Measurements from ENCODE around the gene LCLAT1.
"Not testable (repeated sequence)": the region's sequence is repeated elsewhere in the genome, so short reads cannot be mapped to it uniquely, and the experiment has no call there.

The LCLAT1 gene

DNA sequence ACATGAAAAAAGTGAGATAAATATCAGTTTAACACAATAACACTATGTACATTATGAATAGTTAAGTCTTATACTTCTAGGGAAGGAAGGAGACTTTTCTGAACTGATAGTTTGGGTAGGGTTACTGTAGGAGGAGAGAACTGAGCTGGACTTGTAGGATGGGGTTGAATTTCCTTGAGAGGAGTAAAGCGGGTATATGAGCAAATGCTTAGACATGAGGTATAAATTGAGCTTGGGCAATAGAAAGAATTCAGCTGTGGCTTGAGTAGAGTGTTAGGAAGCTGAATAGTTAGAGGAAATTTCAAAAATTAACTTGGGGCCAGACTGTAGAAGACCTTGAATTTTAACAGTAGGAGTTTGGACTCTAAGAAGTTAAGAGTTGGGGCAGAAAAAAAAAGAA, 45.1 kb downstream of the LCLAT1 start:
- Histone ChIP-seq H3K36me3 (ENCODE audit: control insufficient read depth, insufficient read depth, low read length) (no peaks in the 10 kb centered on the region), H3K27ac (ENCODE audit: low read depth, low read length, severe bottlenecking) (no peak overlapping the region), H3K4me3 (ENCODE audit: extremely low read depth, insufficient read depth, low read length, poor library complexity, severe bottlenecking) (no peak overlapping the region), H3K9me3 (ENCODE audit: control insufficient read depth, low read length) (no peaks in the 10 kb centered on the region), H3K4me1 (ENCODE audit: control insufficient read depth, insufficient read depth, low read length, poor library complexity, severe bottlenecking) (no peaks in the 10 kb centered on the region)
- WGBS, 2 experiments (ENCODE audit: insufficient coverage in 2 of 2) = 89 to 93% methylated on average over 1 of the region's 1 CpG

DNA sequence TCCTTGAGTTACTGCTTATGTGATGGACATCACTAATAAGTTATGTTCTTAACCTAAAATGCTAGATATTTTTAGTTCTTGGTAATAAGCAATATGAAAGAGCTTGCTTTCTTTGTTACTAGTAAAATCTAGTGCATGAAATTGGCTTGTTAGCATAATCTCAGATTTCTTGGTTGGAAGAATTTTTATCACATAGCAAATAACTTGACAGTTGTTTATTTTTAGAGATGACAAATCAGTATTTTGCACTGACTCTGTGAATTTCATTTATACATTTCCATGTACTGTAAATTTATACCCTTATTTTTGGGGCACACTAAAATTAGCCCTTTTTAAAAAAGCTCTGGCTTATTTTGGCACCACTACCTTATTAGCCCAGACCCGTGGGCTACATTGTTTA, 45.6 kb downstream of the LCLAT1 start:
- no peak overlapping the region for H3K4me3 ChIP-seq (ENCODE audit: extremely low read depth, insufficient read depth, low read length, poor library complexity, severe bottlenecking)
- no peak overlapping the region for H3K27ac ChIP-seq (ENCODE audit: low read depth, low read length, severe bottlenecking)
- no CpG with 5 or more reads among the region's 1 CpG for WGBS, 2 experiments (ENCODE audit: insufficient coverage in 2 of 2)
- no peaks in the 10 kb centered on the region for H3K4me1 ChIP-seq (ENCODE audit: control insufficient read depth, insufficient read depth, low read length, poor library complexity, severe bottlenecking)
- H3K9me3 ChIP-seq (ENCODE audit: control insufficient read depth, low read length) = peaks cover 2% of the 10 kb centered on the region
- H3K36me3 ChIP-seq (ENCODE audit: control insufficient read depth, insufficient read depth, low read length) = no peaks in the 10 kb centered on the region

DNA sequence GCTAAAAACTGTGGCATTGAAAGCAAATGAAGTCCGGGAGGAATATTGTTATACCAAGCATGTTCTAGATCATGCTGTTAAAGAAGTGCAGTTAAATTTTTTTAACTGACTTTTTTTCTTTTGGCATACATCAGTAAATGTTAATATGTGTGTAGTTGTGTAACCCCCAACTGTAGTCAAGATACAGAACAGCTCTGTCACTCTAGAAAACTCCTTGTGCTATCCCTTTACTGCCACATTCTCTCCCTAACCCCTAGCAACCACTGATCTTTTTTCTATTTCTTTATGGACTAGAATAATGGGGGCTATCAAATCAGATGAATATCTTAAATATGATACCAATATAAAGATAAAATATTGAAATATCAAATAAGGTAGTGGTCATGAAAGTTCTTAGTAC, 46.4 kb downstream of the LCLAT1 start:
- Histone ChIP-seq H3K4me1 (ENCODE audit: control insufficient read depth, insufficient read depth, low read length, poor library complexity, severe bottlenecking) (no peaks in the 10 kb centered on the region), H3K27ac (ENCODE audit: low read depth, low read length, severe bottlenecking) (no peak overlapping the region), H3K36me3 (ENCODE audit: control insufficient read depth, insufficient read depth, low read length) (no peaks in the 10 kb centered on the region), H3K9me3 (ENCODE audit: control insufficient read depth, low read length) (peaks cover 10% of the 10 kb centered on the region), H3K4me3 (ENCODE audit: extremely low read depth, insufficient read depth, low read length, poor library complexity, severe bottlenecking) (no peak overlapping the region)
- WGBS, 2 experiments (ENCODE audit: insufficient coverage in 2 of 2) = 86% methylated on average over 1 of the region's 1 CpG; no CpG with 5 or more reads in 1 of the 2 experiments

DNA sequence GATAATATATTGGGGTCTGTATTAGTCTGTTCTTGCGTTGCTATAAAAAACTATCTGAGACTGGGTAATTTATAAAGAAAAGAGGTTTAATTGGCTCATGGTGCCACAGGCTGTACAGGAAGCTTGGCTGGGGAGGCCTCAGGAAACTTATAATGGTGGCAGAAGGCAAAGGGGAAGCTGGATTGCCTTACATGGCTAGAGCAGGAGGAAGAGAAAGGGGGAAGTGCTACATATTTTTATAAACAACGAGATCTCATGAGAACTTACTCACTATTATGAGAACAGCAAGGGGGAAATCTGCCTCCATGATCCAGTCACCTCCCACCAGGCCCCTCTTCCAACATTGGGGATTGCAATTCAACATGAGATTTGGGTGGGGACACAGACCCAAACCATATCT, 48.9 kb downstream of the LCLAT1 start:
- peaks cover 23% of the 10 kb centered on the region for H3K9me3 ChIP-seq (ENCODE audit: control insufficient read depth, low read length)
- not testable (repeated sequence) for H3K4me3 ChIP-seq (ENCODE audit: extremely low read depth, insufficient read depth, low read length, poor library complexity, severe bottlenecking); H3K36me3 ChIP-seq (ENCODE audit: control insufficient read depth, insufficient read depth, low read length); H3K4me1 ChIP-seq (ENCODE audit: control insufficient read depth, insufficient read depth, low read length, poor library complexity, severe bottlenecking); H3K27ac ChIP-seq (ENCODE audit: low read depth, low read length, severe bottlenecking)
- WGBS, 2 experiments (ENCODE audit: insufficient coverage in 2 of 2) = 100% methylated on average over 1 of the region's 2 CpGs

DNA sequence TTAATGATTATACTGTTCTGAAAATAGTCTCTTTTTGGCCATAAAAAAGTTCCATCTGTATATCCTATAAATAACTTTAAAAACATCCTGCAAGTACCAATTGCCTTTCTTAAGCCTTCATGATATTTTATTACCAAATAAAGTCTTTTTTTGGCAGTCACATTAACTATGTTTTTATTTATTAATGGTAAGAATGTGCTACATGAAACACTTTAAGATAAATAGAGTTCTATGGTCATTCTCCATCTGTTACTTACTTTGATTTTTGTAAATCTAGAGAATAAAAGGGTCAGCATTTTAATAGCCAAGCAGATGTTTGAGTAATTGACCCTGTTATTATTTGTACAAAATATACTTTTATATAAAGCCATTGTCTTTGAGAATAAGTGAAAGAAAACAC, 52.6 kb downstream of the LCLAT1 start:
- no peak overlapping the region for H3K27ac ChIP-seq (ENCODE audit: low read depth, low read length, severe bottlenecking)
- no peak overlapping the region for H3K4me3 ChIP-seq (ENCODE audit: extremely low read depth, insufficient read depth, low read length, poor library complexity, severe bottlenecking)
- peaks cover 7% of the 10 kb centered on the region for H3K36me3 ChIP-seq (ENCODE audit: control insufficient read depth, insufficient read depth, low read length)
- no peaks in the 10 kb centered on the region for H3K4me1 ChIP-seq (ENCODE audit: control insufficient read depth, insufficient read depth, low read length, poor library complexity, severe bottlenecking)
- H3K9me3 ChIP-seq (ENCODE audit: control insufficient read depth, low read length) = peaks cover 29% of the 10 kb centered on the region

DNA sequence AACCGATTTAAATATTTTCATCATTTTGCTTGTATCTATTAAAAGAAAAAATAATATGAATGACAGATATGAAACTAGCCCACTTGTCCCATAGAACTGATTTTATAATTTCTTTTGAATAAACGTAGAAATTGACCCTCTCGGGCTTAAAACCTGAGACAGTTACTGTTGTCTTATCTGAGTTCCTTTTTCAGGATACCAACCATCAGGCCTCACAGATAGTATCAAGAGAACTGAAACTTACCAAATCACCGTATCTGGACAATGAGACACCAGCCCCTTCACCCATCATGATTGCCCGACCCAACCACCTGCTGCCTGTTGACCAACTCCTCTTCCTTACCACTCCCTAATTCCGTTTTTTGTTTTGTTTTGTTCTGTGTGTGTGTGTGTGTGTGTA, 53.7 kb downstream of the LCLAT1 start:
- H3K27ac ChIP-seq (ENCODE audit: low read depth, low read length, severe bottlenecking) = no peak overlapping the region
- H3K4me3 ChIP-seq (ENCODE audit: extremely low read depth, insufficient read depth, low read length, poor library complexity, severe bottlenecking) = no peak overlapping the region
- WGBS, 2 experiments (ENCODE audit: insufficient coverage in 2 of 2) = 90 to 100% methylated on average over 2 of the region's 6 CpGs
- H3K4me1 ChIP-seq (ENCODE audit: control insufficient read depth, insufficient read depth, low read length, poor library complexity, severe bottlenecking) = no peaks in the 10 kb centered on the region
- H3K36me3 ChIP-seq (ENCODE audit: control insufficient read depth, insufficient read depth, low read length) = peaks cover 7% of the 10 kb centered on the region
- peaks cover 29% of the 10 kb centered on the region for H3K9me3 ChIP-seq (ENCODE audit: control insufficient read depth, low read length)

DNA sequence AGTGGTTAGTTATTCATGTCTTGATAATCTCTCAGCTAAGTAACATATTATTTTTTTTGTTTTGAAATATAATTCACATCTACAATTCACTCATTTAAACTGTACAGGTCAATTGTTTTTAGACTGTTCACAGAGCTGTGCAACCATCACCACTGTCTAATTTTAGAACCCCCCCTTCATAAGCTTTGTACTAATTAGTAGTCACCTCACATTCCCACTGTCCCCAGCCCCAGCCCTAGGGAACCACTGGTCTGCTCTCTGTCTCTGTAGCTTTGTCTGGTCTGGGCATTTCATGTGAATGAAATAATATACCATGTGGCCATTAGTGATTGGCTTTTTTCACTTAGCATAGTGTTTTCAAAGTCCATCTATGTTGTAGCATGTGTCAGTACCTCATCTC, 55.3 kb downstream of the LCLAT1 start:
- no peaks in the 10 kb centered on the region for H3K4me1 ChIP-seq (ENCODE audit: control insufficient read depth, insufficient read depth, low read length, poor library complexity, severe bottlenecking)
- peaks cover 7% of the 10 kb centered on the region for H3K36me3 ChIP-seq (ENCODE audit: control insufficient read depth, insufficient read depth, low read length)
- H3K27ac ChIP-seq (ENCODE audit: low read depth, low read length, severe bottlenecking) = no peak overlapping the region
- H3K4me3 ChIP-seq (ENCODE audit: extremely low read depth, insufficient read depth, low read length, poor library complexity, severe bottlenecking) = no peak overlapping the region
- peaks cover 29% of the 10 kb centered on the region for H3K9me3 ChIP-seq (ENCODE audit: control insufficient read depth, low read length)

DNA sequence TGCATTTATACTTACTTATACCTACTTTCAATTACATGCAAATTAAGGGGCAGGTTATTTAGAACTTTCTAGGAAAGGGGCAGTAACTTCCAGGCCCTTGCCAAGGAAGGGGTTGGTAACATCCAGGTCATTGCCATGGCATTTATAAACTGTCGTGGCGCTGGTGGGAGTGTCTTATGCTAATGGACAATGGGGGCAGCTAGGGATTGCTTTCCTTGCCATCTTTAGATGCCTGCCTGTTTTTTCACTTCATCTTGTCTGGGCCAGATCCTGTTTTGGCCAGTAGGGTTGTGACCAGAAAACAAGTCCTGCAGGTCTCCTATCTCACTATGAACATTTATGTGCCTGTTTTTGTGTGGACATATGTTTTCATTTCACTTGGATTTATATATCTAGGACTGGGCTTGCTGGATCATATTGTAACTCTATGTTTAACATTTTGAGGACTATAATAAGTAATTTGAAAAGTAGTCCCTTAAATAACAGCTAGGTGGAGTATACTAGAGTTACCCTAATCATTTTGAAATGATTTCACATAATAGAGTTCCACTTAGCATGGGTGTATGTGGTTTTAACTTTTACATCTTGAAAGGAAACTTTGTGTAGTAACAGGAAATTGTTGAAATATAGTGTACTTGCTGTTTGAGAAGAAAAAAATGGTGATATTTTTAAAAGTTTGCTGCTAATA, 56.1 kb downstream of the LCLAT1 start:
- Histone ChIP-seq H3K27ac (ENCODE audit: low read depth, low read length, severe bottlenecking) (no peak overlapping the region), H3K36me3 (ENCODE audit: control insufficient read depth, insufficient read depth, low read length) (peaks cover 7% of the 10 kb centered on the region), H3K4me1 (ENCODE audit: control insufficient read depth, insufficient read depth, low read length, poor library complexity, severe bottlenecking) (no peaks in the 10 kb centered on the region), H3K4me3 (ENCODE audit: extremely low read depth, insufficient read depth, low read length, poor library complexity, severe bottlenecking) (no peak overlapping the region), H3K9me3 (ENCODE audit: control insufficient read depth, low read length) (peaks cover 26% of the 10 kb centered on the region)
- WGBS, 2 experiments (ENCODE audit: insufficient coverage in 2 of 2) = 100% methylated on average over 2 of the region's 2 CpGs; no CpG with 5 or more reads in 1 of the 2 experiments

DNA sequence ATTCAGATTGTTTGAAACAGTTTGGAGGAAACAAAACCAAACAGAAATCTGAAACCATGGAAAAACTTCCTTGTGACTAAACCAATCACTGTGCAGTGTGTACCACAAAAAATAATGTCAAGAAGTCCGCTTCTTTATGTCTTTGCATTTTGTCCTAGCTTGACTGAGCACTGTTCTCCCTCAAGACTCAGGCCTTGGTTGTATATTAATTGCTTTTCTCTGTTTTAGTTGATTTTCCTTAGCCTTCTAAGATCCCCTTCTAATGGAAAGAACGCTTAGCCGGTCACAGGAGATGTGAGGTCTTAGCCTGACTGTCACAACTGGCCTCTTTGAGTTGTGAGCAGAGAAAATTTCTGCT, 56.6 kb downstream of the LCLAT1 start:
- 89 to 100% methylated on average over 1 to 2 of the region's 3 CpGs for WGBS, 2 experiments (ENCODE audit: insufficient coverage in 2 of 2)
- H3K36me3 ChIP-seq (ENCODE audit: control insufficient read depth, insufficient read depth, low read length) = peaks cover 7% of the 10 kb centered on the region
- H3K27ac ChIP-seq (ENCODE audit: low read depth, low read length, severe bottlenecking) = no peak overlapping the region
- no peak overlapping the region for H3K4me3 ChIP-seq (ENCODE audit: extremely low read depth, insufficient read depth, low read length, poor library complexity, severe bottlenecking)
- H3K4me1 ChIP-seq (ENCODE audit: control insufficient read depth, insufficient read depth, low read length, poor library complexity, severe bottlenecking) = no peaks in the 10 kb centered on the region
- peaks cover 24% of the 10 kb centered on the region for H3K9me3 ChIP-seq (ENCODE audit: control insufficient read depth, low read length)

DNA sequence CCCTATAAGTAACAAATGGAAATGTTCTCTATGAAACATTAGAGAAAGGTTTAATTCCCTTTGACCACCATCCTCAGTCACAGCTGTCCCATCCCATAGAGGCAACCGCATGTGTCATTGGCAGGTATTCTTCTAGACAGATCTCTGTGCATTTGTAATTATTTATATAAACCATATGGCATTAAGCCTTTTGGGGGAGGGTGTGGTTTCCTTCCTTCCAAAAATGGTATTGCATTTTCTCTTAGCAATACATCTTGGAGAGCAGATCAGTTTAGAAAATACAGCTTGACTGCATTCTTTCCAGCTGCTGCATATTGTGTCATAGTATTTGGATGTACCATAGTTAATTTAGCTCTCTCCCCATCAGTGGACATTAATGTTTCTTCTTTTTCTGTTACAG, 57.7 kb downstream of the LCLAT1 start:
- H3K4me1 ChIP-seq (ENCODE audit: control insufficient read depth, insufficient read depth, low read length, poor library complexity, severe bottlenecking) = no peaks in the 10 kb centered on the region
- no CpG with 5 or more reads among the region's 1 CpG for WGBS, 2 experiments (ENCODE audit: insufficient coverage in 2 of 2)
- H3K27ac ChIP-seq (ENCODE audit: low read depth, low read length, severe bottlenecking) = no peak overlapping the region
- H3K36me3 ChIP-seq (ENCODE audit: control insufficient read depth, insufficient read depth, low read length) = peaks cover 7% of the 10 kb centered on the region
- H3K4me3 ChIP-seq (ENCODE audit: extremely low read depth, insufficient read depth, low read length, poor library complexity, severe bottlenecking) = no peak overlapping the region
- H3K9me3 ChIP-seq (ENCODE audit: control insufficient read depth, low read length) = peaks cover 18% of the 10 kb centered on the region

DNA sequence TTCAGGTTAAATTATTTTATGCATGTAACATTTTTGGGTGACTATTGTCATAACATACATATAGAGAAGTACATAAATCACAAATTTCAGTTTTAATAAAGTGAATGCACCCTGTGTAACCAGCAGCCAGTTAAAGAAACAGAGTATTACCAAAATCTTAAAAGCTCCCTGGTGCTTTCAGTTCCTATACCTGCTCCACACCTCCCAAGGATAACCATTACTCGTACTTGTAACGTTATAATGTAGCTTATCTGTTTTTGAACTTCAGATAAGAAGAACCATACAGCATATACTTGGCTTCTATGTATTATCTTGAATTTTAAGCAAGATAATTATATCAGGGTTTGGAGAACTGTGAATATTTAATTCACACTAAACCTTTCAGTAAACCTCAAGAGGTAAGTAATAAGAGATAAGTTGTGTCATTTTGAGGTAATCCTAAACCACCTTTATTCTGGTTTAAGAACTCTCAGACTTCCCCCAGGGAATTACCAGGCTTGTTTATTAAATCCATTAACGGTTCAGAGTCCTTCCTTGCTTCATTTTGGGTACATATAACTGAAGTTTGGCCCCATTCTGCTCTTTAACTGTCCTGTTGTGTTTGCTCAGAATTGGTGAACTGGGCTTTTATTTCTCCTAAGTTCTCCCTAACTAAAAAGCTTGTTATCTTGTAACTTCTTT, 58.6 kb downstream of the LCLAT1 start:
- no CpG with 5 or more reads among the region's 3 CpGs for WGBS, 2 experiments (ENCODE audit: insufficient coverage in 2 of 2)

More for the DNA sequence above, 58.6 kb downstream of the LCLAT1 start:
- H3K27ac ChIP-seq (ENCODE audit: low read depth, low read length, severe bottlenecking) = no peak overlapping the region
- no peaks in the 10 kb centered on the region for H3K4me1 ChIP-seq (ENCODE audit: control insufficient read depth, insufficient read depth, low read length, poor library complexity, severe bottlenecking)
- H3K9me3 ChIP-seq (ENCODE audit: control insufficient read depth, low read length) = peaks cover 13% of the 10 kb centered on the region
- H3K36me3 ChIP-seq (ENCODE audit: control insufficient read depth, insufficient read depth, low read length) = peaks cover 4% of the 10 kb centered on the region
- no peak overlapping the region for H3K4me3 ChIP-seq (ENCODE audit: extremely low read depth, insufficient read depth, low read length, poor library complexity, severe bottlenecking)

Measured in mesodermal cell (in vitro differentiated cells).